Measurements from ENCODE around the gene MYH11. TPM values are rescaled to one million over a fixed set of nuclear protein-coding genes. Genes with fewer than 3 reads are reported as not detected.
A peak's percentile ranks its signal among the peaks of the same experiment; 100 is the strongest.

The MYH11 gene
- total and polyA plus RNA-seq, 2 of the 13 experiments (the other 11 are each of a cell fraction or from before 2014, with no cell fraction given), result not detected

GRCh38 chr16:15888072-15888976 is 31.5 kb upstream of the MYH11 start, which contains the start of gene CEP20 (continued):
- TF ChIP-seq CCAR2 (optimal IDR thresholded peaks at IDR 0.05; ENCODE audit: low read depth, low read length), result no peak
- peak; percentile 63; the same call in 1 of the 2 replicates for TF ChIP-seq RAD21 (CRISPR knock-in tag; IDR thresholded peaks at IDR 0.05)
- no peak for TF ChIP-seq PLSCR1 (CRISPR knock-in tag; IDR thresholded peaks at IDR 0.05; ENCODE audit: borderline replicate concordance)
- TF ChIP-seq ZBTB8A (CRISPR knock-in tag; IDR thresholded peaks at IDR 0.05; ENCODE audit: borderline replicate concordance, low read depth), result no peak
- peak; percentile 83; the same call in 1 of the 2 replicates for TF ChIP-seq ZNF430 (CRISPR knock-in tag; IDR thresholded peaks at IDR 0.05)
- no peak for TF ChIP-seq ESRRA (CRISPR knock-in tag; IDR thresholded peaks at IDR 0.05; ENCODE audit: low read depth)
- no peak for TF ChIP-seq PAWR (CRISPR knock-in tag; IDR thresholded peaks at IDR 0.05; ENCODE audit: borderline replicate concordance)
- TF ChIP-seq HNF1B (CRISPR knock-in tag; IDR thresholded peaks at IDR 0.05), result peak; percentile 12
- TF ChIP-seq NR3C1 (CRISPR knock-in tag; IDR thresholded peaks at IDR 0.05), result no peak
- TF ChIP-seq HMG20B (CRISPR knock-in tag; conservative IDR thresholded peaks at IDR 0.05), result 0 out of 2 replicates have a peak, but pooled peaks have one; percentile 56
- peak; percentile 47; the same call in 1 of the 2 replicates for TF ChIP-seq TFAP4 (IDR thresholded peaks at IDR 0.05; ENCODE audit: borderline replicate concordance, low read depth)
- no peak for TF ChIP-seq ZNF678 (CRISPR knock-in tag; IDR thresholded peaks at IDR 0.05)
- no peak for TF ChIP-seq DNMT1 (CRISPR knock-in tag; IDR thresholded peaks at IDR 0.05)
- peak; percentile 95 for TF ChIP-seq ELF1 (CRISPR knock-in tag; IDR thresholded peaks at IDR 0.05)
- no peak for TF ChIP-seq NFATC3 (CRISPR knock-in tag; IDR thresholded peaks at IDR 0.05)
- TF ChIP-seq SKIL (CRISPR knock-in tag; IDR thresholded peaks at IDR 0.05; ENCODE audit: borderline replicate concordance), result no peak
- no peak for TF ChIP-seq KLF13 (CRISPR knock-in tag; IDR thresholded peaks at IDR 0.05)
- 0 out of 2 replicates have a peak, but pooled peaks have one; percentile 44 for TF ChIP-seq AFF4 (CRISPR knock-in tag; IDR thresholded peaks at IDR 0.05)

All from HepG2 (cell line).